Measurements from ENCODE around the gene UXS1. TPM values are rescaled to one million over a fixed set of nuclear protein-coding genes. Genes with fewer than 3 reads are reported as not detected.

UXS1 gene
- total and polyA plus RNA-seq, 9 of the 15 experiments (the other 6 are each of a cell fraction or from before 2014, with no cell fraction given) = 5.8 to 25.8 (median 15.0) TPM

DNA sequence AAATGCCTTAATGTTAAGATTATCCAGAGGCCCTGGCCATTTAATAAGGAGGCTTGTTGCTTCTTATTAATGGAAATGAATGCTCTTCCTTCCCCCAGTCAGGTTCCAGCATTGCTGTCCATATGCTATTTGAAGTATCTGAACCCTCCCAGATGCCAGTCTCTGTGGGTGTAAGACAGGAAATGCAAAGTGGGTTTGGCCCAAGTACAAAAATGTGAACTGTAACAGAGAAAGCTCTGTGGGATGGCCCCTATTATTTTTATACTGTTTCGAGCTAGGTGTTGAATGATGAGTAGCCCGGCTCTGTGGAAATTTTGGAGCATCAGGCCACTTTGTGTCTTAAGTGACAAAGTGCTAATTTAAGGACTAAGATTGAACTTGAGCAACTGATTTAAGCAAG is 141.0 kb downstream of the UXS1 start:
- POLR2A ChIA-PET = no interaction called here
- DNase-seq (ENCODE audit: extremely low read depth in 1 of 4, low spot score in 3 of 4) (no peak), FAIRE-seq (no peak), ATAC-seq (no peak)
- Histone ChIP-seq H3K27ac (ENCODE audit: extremely low read depth, low read depth, low read length) (no peak overlapping the region), H3K9ac (ENCODE audit: insufficient read depth in 1 of 2, low read depth in 2 of 2, low read length in 2 of 2) (no peak overlapping the region), H3K4me2 (ENCODE audit: insufficient read depth, low read length) (no peak overlapping the region), H2AFZ (ENCODE audit: low read depth, low read length) (no peak overlapping the region), H3K79me2 (ENCODE audit: control insufficient read depth, insufficient read depth, low read length) (no peaks in the 10 kb centered on the region), H3K4me1 (replicated peaks in 1 of 2; ENCODE audit: control insufficient read depth in 2 of 2, insufficient read depth in 2 of 2, low read length in 2 of 2) (no peaks in the 10 kb centered on the region; a peak in 1 of 5 replicates), H3K9me1 (ENCODE audit: control insufficient read depth, insufficient read depth, low read length) (no peaks in the 10 kb centered on the region), H4K20me1 (replicated peaks; ENCODE audit: control insufficient read depth, insufficient read depth, low read length) (no peaks in the 10 kb centered on the region), H3K4me3 (no peak overlapping the region), H3K27me3 (ENCODE audit: control insufficient read depth in 2 of 2, insufficient read depth in 2 of 2, low read length in 2 of 2) (peaks cover 24 to 46% of the 10 kb centered on the region in 2 experiments), H3K9me3 (replicated peaks; ENCODE audit: control insufficient read depth, insufficient read depth, low read depth, low read length) (no peaks in the 10 kb centered on the region), H3K36me3 (ENCODE audit: control insufficient read depth, insufficient read depth, low read length) (no peaks in the 10 kb centered on the region)
- in situ Hi-C loops (cut with MboI) (no loop called here), intact Hi-C loops (cut with micrococcal nuclease) (no loop called here)
- WGBS (ENCODE audit: insufficient coverage, low coverage, missing lambda C conversion rate) = 0% methylated on average over 2 of the region's 2 CpGs
- CTCF ChIA-PET (ENCODE audit: low intra/inter-chr PET ratio) = no interaction called here
- BruUV-seq (replicated peaks) = no TSS peak
- no peak for TF ChIP-seq TCF3 (CRISPR knock-in tag; IDR thresholded peaks at IDR 0.05)
- TF ChIP-seq PBX2 (CRISPR knock-in tag; IDR thresholded peaks at IDR 0.05; ENCODE audit: low read depth) = no peak
- TF ChIP-seq PBX2 (tag; conservative IDR thresholded peaks at IDR 0.05; ENCODE audit: low read depth) = no peak
- TF ChIP-seq ZNF324 (CRISPR knock-in tag; IDR thresholded peaks at IDR 0.05) = no peak
- TF ChIP-seq, protein P1, sequence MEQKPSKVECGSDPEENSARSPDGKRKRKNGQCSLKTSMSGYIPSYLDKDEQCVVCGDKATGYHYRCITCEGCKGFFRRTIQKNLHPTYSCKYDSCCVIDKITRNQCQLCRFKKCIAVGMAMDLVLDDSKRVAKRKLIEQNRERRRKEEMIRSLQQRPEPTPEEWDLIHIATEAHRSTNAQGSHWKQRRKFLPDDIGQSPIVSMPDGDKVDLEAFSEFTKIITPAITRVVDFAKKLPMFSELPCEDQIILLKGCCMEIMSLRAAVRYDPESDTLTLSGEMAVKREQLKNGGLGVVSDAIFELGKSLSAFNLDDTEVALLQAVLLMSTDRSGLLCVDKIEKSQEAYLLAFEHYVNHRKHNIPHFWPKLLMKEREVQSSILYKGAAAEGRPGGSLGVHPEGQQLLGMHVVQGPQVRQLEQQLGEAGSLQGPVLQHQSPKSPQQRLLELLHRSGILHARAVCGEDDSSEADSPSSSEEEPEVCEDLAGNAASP (IDR thresholded peaks at IDR 0.05) = no peak
- no peak for TF ChIP-seq MXI1 (IDR thresholded peaks at IDR 0.05; ENCODE audit: low read depth, low read length)
- no peak for TF ChIP-seq CEBPB (tag; IDR thresholded peaks at IDR 0.05)
- no peak for TF ChIP-seq GATA2 (CRISPR knock-in tag; IDR thresholded peaks at IDR 0.05)
- no peak for TF ChIP-seq ZNF174 (CRISPR knock-in tag; IDR thresholded peaks at IDR 0.05)
- no peak for TF ChIP-seq PYGO2 (tag; IDR thresholded peaks at IDR 0.05)
- TF ChIP-seq ZC3H8 (IDR thresholded peaks at IDR 0.05) = no peak
- no peak for TF ChIP-seq ZNF584 (CRISPR knock-in tag; IDR thresholded peaks at IDR 0.05; ENCODE audit: low read depth)
- no peak for TF ChIP-seq ELF4 (CRISPR knock-in tag; IDR thresholded peaks at IDR 0.05)
- no peak for TF ChIP-seq PHTF2 (CRISPR knock-in tag; IDR thresholded peaks at IDR 0.05)
- no peak for TF ChIP-seq RREB1 (CRISPR knock-in tag; IDR thresholded peaks at IDR 0.05)

Data from K562 (cell line).